HG02970 (cell line): ENCODE data around the gene TP63.
"Not testable (repeated sequence)": the region's sequence is repeated elsewhere in the genome, so short reads cannot be mapped to it uniquely, and the experiment has no call there.

Experiments used
- ATAC-seq: cut with Tn5 transposase; IDR thresholded peaks from one replicate; pipeline ENCODE4 v1.9.1; 2021; ENCODE audit warnings: mild to moderate bottlenecking, moderate library complexity, moderate number of reproducible peaks; ENCODE audit not compliant: unreplicated experiment, low FRiP score

The TP63 gene

DNA sequence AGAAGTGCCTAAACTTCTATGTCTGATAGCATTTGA is at the start of gene TP63:
Gene TP63, plus strand, starts transcription at position 17 of the 36 bp plus-strand sequence. CDS start 127 bp downstream, outside the sequence.
- ATAC-seq: no peak

DNA sequence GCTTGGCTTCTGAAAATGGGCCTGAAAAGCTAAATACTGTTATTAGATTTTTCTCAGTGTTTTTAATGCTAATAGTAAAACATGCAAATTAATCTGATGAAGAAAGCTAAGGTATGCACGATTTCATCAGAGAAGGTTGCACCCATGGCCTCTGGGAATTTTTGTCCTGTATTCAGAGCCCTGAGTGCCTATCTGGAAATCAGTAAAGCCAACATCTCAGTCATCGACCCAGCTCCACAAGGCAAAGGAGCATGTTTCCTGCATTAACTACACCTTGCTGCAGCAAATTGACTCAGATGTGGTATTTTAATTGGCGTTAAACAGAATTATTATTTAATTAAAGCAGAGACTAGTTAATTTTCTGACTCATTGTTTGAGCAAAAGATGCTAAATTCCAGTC is 49.0 kb upstream of the TP63 start:
- no peak for ATAC-seq

DNA sequence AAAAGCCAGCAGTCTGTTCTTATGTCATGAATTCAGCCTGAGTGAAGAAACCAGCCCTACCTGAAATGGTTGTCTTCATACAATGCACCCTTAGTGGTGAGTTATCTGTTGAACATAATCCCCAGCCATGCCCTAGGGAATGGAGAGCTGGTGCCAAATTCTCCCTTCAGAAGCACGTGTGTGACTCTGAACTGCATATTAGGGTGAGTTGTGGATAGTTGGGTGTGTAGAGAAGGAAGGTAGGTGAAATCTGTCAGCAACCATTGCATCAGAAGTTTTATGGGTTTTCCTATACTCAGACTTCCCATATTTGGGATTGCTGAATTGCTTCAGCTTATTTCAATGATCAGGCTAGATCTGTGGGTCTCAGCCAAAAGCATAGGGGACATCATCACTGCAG is 46.5 kb upstream of the TP63 start:
- no peak for ATAC-seq

DNA sequence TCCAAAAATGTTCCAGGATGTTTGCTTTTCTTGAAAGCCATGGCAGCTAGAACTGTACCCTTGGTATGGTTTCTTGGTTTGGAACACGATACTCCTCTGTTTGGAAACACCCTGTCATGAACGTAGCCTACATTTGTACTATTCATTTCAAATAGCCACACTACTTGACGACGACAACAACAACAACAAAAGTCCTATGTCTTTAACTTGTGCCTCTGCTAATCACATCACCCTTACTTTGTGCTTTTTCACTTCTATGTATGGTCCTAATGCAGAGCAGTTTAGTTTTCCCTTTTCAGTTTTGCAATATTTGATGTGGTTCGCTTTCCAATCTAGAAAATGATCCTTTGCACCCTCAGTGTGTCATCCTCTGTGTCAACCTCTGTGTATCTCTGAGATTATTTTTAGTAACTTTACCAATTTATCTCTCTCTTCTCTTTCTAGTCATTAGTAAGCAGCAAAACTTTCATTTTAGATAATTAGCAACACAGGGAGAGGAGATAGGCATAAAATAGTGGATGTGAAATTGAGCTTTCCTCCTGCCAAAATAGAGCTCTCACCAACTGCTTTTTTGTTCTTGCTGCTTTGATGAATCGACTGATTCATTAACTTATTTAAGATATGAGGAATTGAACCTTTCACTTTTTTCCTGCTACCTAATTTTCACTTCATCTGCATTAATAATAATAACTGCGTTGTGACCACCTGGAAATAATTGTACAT is 44.1 kb upstream of the TP63 start:
- ATAC-seq: no peak

DNA sequence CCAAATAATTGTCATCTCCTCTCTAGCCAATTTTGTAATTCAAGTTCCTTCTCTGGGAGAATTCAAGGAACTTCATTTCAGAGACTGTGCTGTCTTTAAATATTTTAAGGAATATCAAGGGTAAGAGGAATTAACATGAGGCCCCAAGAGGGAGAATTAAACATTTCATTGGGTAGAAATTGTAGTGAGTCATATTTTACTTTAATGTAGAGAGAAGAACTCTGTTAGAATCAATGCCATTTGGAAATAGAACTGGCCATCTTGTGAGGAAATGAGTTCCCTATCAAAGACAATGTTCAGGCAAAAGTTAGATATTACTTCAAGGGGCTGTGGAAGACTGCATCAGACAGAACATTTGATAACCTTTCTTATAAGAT is 43.5 kb upstream of the TP63 start:
- no peak for ATAC-seq

DNA sequence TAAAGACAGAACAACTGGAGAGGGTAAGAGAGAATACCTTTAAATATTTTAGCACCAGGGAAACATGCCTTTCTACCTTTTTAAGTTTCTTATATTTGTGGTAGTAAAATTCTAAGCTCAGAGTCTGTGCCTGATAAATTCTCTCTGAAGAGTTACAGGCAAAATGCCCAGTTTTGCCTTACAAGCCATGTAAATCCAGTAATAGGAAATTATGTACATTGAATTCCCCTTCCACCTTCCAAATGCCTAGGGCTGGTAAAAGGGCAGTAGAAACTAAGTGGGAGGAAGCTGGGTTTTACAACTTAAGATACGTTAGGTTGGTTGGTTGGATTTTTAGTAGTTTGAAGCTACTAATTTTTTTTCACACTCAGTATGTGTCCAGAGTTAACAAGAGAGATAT is 43.1 kb upstream of the TP63 start:
- ATAC-seq: no peak

DNA sequence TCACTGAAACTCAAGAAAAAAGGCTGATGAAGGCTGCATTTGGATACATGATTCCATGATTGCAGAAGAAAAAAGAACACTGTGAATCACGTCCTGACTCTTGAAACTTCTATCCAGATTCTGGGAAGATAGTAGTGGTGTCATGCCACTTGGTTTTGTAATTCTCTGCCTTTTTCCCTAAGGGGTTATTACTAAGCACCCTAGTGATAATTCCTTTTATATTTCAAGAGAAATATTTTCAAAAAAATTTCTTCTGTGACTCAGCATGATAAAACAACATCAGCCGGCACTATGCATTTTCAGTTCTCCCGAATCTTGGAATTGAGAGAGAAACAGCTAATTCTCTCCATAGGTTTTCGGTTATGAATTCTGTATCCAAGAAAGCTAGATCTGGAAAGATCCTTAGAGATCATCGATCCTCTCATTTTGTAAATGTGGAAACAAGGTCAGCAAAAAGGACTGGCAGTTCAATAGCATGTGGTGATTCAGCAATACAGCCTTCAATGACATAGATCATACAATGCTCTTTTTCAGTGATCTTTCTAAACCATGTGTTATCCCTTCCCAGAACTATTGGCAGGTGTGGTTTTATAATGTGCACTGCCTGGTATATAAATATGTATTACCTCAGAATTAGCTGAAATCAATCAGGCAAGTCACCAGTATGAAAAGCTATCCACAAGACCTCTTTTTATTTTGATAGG is 42.6 kb upstream of the TP63 start:
- ATAC-seq: no peak

DNA sequence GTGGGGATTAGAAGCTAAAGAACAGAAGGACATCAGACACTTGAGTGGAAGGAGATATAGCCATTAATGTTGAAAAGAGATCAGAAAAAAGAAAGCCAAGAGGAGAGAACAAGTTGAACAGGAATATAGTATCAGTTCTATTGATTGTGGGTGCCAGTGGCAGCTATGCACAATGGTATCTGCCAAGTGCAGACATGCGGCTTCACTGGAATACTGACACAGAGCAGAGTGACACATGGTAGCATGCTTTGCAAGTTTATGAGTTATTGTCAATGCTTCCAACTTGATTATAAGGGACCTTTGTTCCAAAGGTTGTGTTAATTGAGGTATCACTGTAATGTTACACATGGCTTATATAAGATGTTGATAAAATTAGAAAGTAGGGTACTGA is 42.0 kb upstream of the TP63 start:
- no peak for ATAC-seq

DNA sequence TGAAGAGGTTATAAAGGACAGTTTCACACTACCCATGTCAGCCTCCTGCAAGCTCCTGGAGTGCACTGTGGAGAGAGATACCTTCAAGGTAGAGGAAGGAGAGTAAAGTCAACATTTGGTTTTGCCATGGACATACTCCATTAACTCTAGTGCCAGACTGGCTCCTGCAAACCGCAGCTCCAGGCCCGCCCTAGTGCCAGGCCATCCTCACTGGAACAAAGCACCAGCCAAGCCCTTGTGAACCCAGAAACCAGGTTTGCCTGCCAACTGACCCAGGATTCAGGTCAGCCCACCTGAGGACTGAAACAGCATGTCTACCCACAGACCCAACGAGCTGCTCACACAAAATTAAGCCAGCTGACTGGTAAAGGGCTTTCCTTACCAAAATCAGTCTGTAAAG is 41.0 kb upstream of the TP63 start:
- ATAC-seq: no peak

DNA sequence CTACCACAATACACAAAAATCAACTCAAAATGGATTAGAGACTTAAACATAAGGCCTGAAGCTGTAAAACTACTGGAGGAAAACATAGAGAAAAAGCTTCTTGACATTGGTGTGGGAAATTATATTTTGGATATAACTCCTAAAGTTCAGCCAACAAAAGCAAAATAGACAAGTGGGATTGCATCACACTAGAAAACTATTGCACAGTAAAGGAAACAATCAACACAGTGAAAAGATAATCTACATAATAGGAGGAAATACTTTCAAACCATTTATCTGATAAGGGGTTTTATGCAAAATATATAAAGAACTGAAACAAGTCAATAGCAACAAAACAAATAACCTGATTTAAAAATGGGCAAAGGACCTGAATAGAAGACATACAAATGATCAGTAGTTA is 37.6 kb upstream of the TP63 start:
- no peak for ATAC-seq

DNA sequence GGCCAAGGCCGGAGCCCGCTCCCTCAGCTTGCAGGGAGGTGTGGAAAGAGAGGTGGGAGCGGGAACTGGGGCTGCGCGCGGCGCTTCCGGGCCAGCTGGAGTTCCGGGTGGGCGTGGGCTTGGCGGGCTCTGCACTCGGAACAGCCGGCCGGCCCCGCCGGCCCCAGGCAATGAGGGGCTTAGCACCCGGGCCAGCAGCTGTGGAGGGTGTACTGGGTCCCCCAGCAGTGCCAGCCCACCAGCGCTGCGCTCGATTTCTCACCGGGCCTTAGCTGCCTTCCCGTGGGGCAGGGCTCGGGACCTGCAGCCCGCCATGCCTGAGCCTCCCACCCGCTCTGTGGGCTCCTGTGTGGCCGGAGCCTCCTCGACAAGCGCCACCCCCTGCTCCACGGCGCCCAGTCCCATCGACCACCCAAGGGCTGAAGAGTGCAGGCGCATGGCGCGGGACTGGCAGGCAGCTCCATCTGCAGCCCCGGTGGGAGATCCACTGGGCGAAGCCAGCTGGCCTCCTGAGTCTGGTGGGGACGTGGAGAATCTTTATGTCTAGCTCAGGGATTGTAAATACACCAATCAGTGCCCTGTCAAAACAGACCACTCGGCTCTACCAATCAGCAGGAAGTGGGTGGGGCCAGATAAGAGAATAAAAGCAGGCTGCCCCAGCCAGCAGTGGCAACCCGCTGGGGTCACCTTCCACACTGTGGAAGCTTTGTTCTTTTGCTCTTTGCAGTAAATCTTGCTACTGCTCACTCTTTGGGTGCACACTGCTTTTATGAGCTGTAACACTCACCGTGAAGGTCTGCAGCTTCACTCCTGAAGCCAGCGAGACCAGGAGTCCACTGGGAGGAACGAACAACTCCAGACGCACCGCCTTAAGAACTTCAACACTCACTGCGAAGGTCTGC is 34.9 kb upstream of the TP63 start:
- not testable (repeated sequence) for ATAC-seq

DNA sequence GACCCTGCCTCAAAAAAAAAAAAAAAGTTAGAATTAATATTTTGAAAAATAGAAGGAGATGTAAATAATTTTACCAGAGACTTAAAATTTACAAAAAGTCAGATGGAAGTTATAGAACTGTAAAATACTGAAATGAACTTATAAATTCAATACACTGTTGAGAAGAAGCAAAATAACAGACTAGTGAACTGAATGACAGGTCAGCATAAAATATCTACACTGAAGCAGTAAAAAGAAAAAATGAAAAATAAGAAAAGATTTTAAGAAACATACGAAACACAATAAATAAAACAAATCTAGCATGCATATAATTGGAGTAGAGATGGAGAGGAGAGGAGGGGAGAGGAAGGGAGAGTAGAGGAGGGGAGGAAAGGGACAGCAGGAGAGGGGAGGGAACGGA is 33.3 kb upstream of the TP63 start:
- no peak for ATAC-seq

DNA sequence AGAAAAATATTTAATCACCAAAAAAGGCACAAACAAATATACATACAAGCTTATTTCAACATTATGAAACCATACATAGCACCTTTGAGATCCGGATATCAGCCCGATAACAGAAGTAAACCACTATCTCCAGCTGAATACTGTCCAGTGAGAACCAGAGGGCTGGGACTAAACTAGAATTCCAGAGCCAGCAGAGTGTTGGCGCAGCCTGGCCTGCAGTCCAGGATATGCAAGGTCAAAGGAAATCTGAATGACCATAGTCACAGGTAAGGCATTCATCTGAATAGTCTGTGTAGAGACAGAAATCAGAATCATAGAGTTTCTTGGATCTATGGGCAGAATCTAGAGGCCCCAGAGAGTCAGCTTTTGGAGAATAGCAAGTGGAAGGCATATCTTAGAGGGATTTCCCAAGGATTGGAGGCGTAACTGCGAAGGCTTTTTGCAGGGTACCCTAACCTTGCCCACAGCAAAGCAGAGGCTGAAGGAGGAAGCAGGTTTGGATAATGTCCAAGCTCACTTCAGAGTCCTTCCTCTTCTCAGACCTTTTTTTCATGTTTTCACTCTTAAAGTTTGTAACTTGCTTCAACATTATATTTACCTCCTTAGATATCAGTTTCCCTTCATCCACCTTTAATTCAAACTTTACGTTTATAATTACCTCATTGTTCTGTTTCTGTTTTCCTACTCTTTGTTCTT is 32.5 kb upstream of the TP63 start:
- no peak for ATAC-seq

DNA sequence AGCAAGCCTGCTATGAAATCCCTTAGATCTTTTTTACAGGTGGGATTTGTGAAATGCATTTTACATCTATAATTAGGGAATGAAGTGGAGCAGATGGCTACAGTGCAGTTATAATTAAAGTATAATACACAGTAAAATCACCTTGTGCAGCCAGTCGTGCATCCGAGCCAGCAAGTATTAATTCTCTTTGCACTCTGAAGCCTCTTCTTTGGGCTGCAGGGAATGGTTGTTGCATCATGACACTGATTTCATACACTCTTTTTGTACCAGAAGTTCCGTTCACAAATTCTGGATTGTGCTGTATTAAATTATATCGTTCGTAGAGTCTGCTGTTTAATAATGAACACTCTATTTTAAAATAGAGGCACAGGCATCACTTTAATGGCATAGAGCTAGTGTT is 28.7 kb upstream of the TP63 start:
- ATAC-seq: no peak

DNA sequence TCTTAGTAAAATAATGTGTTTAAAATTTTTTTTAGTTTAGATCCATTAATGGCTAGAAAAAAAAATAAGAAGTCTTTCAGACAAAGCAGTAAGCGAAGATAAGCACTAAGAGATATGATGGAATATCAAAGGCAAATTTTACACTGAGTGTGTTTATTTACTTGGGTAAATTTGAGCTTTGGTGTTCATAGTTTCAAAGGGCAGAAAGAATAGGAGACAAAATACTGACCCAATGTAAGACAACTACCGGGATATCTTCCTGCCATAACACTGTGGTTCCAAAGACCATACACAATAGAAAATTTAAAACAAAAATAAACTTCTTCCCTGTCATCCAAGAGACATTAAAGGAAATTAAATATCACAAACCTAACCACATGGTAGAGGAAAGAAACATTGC is 25.5 kb upstream of the TP63 start:
- no peak for ATAC-seq

DNA sequence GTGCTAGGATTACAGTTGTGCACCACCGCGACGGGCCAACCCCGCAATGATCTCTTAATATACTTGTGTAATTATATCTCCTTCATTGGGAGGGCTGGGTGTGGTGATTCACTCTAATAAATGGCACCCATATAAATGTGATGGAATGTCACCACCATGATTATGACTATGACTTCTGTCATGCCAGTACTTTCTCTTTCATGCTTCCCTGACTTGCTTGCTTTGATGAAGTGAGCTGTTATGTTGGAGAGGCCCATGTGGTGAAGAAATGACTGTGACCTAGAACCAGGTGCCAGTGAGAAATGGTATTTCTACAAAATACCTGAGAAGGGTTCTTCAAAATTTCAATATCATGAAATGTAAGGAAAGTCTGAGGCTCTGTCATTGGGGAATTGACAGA is 24.4 kb upstream of the TP63 start:
- ATAC-seq: no peak

DNA sequence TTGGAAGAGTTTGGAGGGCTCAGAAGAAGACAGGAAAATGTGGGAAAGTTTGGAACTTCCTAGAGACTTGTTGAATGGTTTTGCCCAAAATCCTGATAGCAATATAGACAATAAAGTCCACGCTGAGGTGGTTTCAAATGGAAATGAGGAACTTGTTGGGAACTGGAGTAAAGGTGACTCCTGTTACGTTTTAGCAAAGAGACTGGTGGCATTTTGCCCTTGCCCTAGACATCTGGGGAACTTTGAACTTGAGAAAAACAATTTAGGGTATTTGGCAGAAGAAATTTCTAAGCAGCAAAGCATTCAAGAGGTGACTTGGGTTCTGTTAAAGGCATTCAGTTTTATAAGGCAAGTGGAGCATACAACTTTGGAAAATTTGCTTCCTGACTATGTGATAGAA is 18.5 kb upstream of the TP63 start:
- not testable (repeated sequence) for ATAC-seq

DNA sequence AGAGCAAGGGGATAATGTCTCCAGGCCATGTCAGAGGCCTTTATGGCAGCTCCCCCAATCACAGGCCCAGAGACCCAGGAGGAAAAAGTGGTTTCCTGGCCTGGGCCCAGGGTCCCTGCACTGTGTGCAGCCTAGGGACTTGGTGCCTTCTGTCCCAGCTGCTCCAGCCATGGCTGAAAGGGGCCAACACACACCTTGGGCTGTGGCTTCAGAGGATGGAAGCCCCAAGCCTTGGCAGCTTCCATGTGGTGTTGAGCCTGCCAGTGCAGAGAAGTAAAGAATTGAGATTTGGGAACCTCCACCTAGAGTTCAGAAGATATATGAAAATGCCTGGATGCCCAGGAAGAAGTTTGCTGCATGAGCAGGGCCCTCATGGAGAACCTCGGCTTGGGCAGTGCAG is 18.1 kb upstream of the TP63 start:
- no peak for ATAC-seq

DNA sequence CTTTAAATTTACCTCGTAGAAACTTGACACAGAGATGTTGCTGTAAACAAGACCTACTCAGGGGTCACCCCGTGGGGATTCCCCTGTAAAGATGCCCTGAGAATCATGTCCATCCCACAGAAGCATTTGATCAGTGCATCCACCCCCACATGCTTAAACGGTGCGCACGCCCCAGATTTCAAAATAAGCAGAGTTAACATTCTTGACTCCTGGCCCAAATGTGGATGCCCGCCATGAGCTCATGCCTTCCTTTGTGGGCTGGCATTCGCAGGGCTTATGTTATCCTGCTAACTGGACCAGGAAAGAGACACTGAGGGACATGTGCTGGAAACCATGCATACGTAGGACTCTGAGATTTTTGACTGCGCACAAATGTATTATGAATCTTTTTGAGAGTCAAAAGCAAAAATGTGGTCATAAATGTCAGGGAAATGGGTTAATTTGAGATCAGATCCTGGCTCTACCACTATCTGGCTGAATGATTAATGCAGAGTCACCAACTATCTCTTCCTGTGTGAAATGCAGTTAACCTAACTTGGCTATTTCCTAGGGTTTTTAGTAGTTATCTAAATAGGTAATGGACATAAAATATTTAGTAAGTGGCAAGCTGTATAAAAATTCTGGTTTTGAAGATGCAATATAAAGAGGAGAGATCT is 9.1 kb upstream of the TP63 start:
- no peak for ATAC-seq

DNA sequence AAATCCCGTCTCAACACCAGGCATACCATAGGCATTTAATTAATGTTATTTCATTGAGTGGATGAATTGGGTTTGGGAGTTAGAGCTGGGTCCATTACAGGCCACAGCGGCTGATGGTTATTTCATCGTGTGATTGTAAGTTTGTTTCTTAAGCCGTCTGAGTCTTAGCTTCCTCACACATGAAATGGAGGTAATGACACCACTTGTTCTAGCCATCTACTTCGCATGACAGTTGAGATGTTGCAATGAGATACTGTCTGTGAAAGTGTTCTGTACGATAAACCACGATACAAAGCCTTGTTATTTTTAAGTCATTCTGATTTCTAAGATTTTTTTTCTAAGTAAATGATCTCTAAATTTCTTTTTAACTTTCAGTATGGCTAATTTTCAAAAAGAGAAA is 8.6 kb upstream of the TP63 start:
- ATAC-seq: no peak

DNA sequence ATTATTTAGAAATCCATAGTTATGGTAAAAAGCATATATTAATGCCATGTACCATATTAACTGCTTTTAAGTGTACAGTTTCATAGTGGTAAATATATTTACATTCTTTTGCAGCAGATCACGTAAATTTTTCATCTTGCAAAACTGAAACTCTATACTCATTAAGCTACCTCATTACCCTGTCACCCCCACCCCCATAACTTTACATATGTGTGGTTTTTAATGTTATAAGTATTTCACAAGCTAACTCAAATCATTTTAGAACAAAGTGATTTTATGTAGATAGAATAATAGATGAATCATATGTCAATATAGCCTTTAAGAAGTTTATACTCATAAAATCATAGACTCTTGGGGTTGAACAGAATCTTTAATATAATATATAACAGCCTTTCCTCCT is 7.1 kb upstream of the TP63 start:
- no peak for ATAC-seq
